ENCODE measurements around the gene BAHCC1. TPM values are rescaled to one million over a fixed set of nuclear protein-coding genes. Genes with fewer than 3 reads are reported as not detected.

BAHCC1 gene
- total RNA-seq, 5 donors from 2014 or later (not counting 1 experiment from before 2014, with no cell fraction given), result 0.23 to 0.82 (median 0.33) TPM

- POLR2A ChIA-PET, result no interaction called here
- no peak for DNase-seq
- peak in 1 of 4 experiments; percentile 18 for ATAC-seq (replicated peaks in 1 of 4)
- H3K27me3 ChIP-seq (replicated peaks in 1 of 2; ENCODE audit: control insufficient read depth in 2 of 2, extremely low read depth in 1 of 2, insufficient read depth in 2 of 2, low read length in 1 of 2), result peaks cover 0 to 90% of the 10 kb centered on the region in 2 experiments
- H3K27ac ChIP-seq (ENCODE audit: low read length), result no peak overlapping the region
- Mint-ChIP-seq H3K27ac (no peak overlapping the region), H3K36me3 (no peaks in the 10 kb centered on the region), H3K4me1 (peaks cover 0 to 6% (median 0%) of the 10 kb centered on the region in 3 donors), H3K4me3 (peak overlapping the region; percentile 13 to 41 (median 37)), H3K9me3 (no peaks in the 10 kb centered on the region), H3K27me3 (peaks cover 27 to 60% of the 10 kb centered on the region in 2 donors)
- no peak overlapping the region for H3K4me3 ChIP-seq (ENCODE audit: control insufficient read depth in 1 of 2, extremely low read depth in 1 of 2, low read length in 1 of 2)
- H3K4me1 ChIP-seq (ENCODE audit: control insufficient read depth in 1 of 2, extremely low read depth in 1 of 2, insufficient read depth in 2 of 2, low read length in 2 of 2), result peaks cover 0 to 33% of the 10 kb centered on the region in 2 experiments
- no peaks in the 10 kb centered on the region for H3K36me3 ChIP-seq (ENCODE audit: control insufficient read depth in 2 of 2, extremely low read depth in 1 of 2, insufficient read depth in 1 of 2, low read length in 1 of 2)
- 50% methylated on average over 14 of the region's 15 CpGs for WGBS (ENCODE audit: insufficient coverage)
- no peaks in the 10 kb centered on the region for H3K9me3 ChIP-seq
- CTCF ChIA-PET, result no interaction called here
Measured at GRCh38 chr17:81386141-81386645, 9.1 kb upstream of the BAHCC1 start.

- Histone ChIP-seq H3K4me1 (ENCODE audit: control insufficient read depth in 1 of 2, extremely low read depth in 1 of 2, insufficient read depth in 2 of 2, low read length in 2 of 2) (peaks cover 0 to 33% of the 10 kb centered on the region in 2 experiments), H3K9me3 (no peaks in the 10 kb centered on the region), H3K27ac (ENCODE audit: low read length) (no peak overlapping the region), H3K36me3 (ENCODE audit: control insufficient read depth in 2 of 2, extremely low read depth in 1 of 2, insufficient read depth in 1 of 2, low read length in 1 of 2) (no peaks in the 10 kb centered on the region), H3K27me3 (replicated peaks in 1 of 2; ENCODE audit: control insufficient read depth in 2 of 2, extremely low read depth in 1 of 2, insufficient read depth in 2 of 2, low read length in 1 of 2) (peaks cover 0 to 90% of the 10 kb centered on the region in 2 experiments), H3K4me3 (ENCODE audit: control insufficient read depth in 1 of 2, extremely low read depth in 1 of 2, low read length in 1 of 2) (peak overlapping the region in 1 of 2 donors; percentile 61)
- peaks cover 0 to 6% (median 0%) of the 10 kb centered on the region in 3 donors for H3K4me1 Mint-ChIP-seq
- peaks cover 28 to 61% of the 10 kb centered on the region in 2 donors for H3K27me3 Mint-ChIP-seq
- peak overlapping the region in 1 of 3 donors; percentile 56 for H3K4me3 Mint-ChIP-seq
- ChIA-PET CTCF (no interaction called here), POLR2A (no interaction called here)
- ATAC-seq (replicated peaks in 1 of 4) (peak; percentile 35 to 66 (median 57)), DNase-seq (no peak)
- no peaks in the 10 kb centered on the region for H3K9me3 Mint-ChIP-seq
- WGBS (ENCODE audit: insufficient coverage), result 3% methylated on average over 55 of the region's 60 CpGs
- H3K27ac Mint-ChIP-seq, result no peak overlapping the region
- H3K36me3 Mint-ChIP-seq, result no peaks in the 10 kb centered on the region
Measured at GRCh38 chr17:81386646-81387099, 8.6 kb upstream of the BAHCC1 start.

GRCh38 chr17:81387100-81388090, 7.9 kb upstream of the BAHCC1 start:
- CTCF ChIA-PET, result no interaction called here
- H3K27me3 Mint-ChIP-seq, result peaks cover 32 to 68% of the 10 kb centered on the region in 2 donors
- Histone ChIP-seq H3K4me1 (ENCODE audit: control insufficient read depth in 1 of 2, extremely low read depth in 1 of 2, insufficient read depth in 2 of 2, low read length in 2 of 2) (peaks cover 0 to 29% of the 10 kb centered on the region in 2 experiments), H3K27me3 (replicated peaks in 1 of 2; ENCODE audit: control insufficient read depth in 2 of 2, extremely low read depth in 1 of 2, insufficient read depth in 2 of 2, low read length in 1 of 2) (peaks cover 0 to 90% of the 10 kb centered on the region in 2 experiments), H3K4me3 (ENCODE audit: control insufficient read depth in 1 of 2, extremely low read depth in 1 of 2, low read length in 1 of 2) (peak overlapping the region; percentile 46 to 61), H3K27ac (ENCODE audit: low read length) (no peak overlapping the region), H3K9me3 (no peaks in the 10 kb centered on the region), H3K36me3 (ENCODE audit: control insufficient read depth in 2 of 2, extremely low read depth in 1 of 2, insufficient read depth in 1 of 2, low read length in 1 of 2) (no peaks in the 10 kb centered on the region)
- no peaks in the 10 kb centered on the region for H3K9me3 Mint-ChIP-seq
- peak in 2 of 35 experiments; percentile 35 to 44 for DNase-seq
- H3K27ac Mint-ChIP-seq, result no peak overlapping the region
- H3K36me3 Mint-ChIP-seq, result no peaks in the 10 kb centered on the region
- POLR2A ChIA-PET, result no interaction called here
- WGBS (ENCODE audit: insufficient coverage), result 15% methylated on average over 77 of the region's 96 CpGs
- ATAC-seq (replicated peaks in 1 of 4), result peak; percentile 26 to 69 (median 38)
- peak overlapping the region; percentile 56 to 71 (median 67) for H3K4me3 Mint-ChIP-seq
- peaks cover 0 to 6% (median 0%) of the 10 kb centered on the region in 3 donors for H3K4me1 Mint-ChIP-seq

GRCh38 chr17:81388091-81388611, 7.1 kb upstream of the BAHCC1 start:
- Mint-ChIP-seq H3K27ac (no peak overlapping the region), H3K4me1 (peaks cover 0 to 8% (median 2%) of the 10 kb centered on the region in 3 donors), H3K27me3 (peaks cover 32 to 72% of the 10 kb centered on the region in 2 donors), H3K4me3 (peak overlapping the region; percentile 31 to 57 (median 56)), H3K36me3 (no peaks in the 10 kb centered on the region), H3K9me3 (no peaks in the 10 kb centered on the region)
- WGBS (ENCODE audit: insufficient coverage), result 87% methylated on average over 13 of the region's 14 CpGs
- CTCF ChIA-PET, result no interaction called here
- H3K4me3 ChIP-seq (ENCODE audit: control insufficient read depth in 1 of 2, extremely low read depth in 1 of 2, low read length in 1 of 2), result no peak overlapping the region
- no peak for DNase-seq
- POLR2A ChIA-PET, result no interaction called here
- peaks cover 0 to 27% of the 10 kb centered on the region in 2 experiments for H3K4me1 ChIP-seq (ENCODE audit: control insufficient read depth in 1 of 2, extremely low read depth in 1 of 2, insufficient read depth in 2 of 2, low read length in 2 of 2)
- no peaks in the 10 kb centered on the region for H3K9me3 ChIP-seq
- peaks cover 0 to 92% of the 10 kb centered on the region in 2 experiments for H3K27me3 ChIP-seq (replicated peaks in 1 of 2; ENCODE audit: control insufficient read depth in 2 of 2, extremely low read depth in 1 of 2, insufficient read depth in 2 of 2, low read length in 1 of 2)
- H3K27ac ChIP-seq (ENCODE audit: low read length), result no peak overlapping the region
- H3K36me3 ChIP-seq (ENCODE audit: control insufficient read depth in 2 of 2, extremely low read depth in 1 of 2, insufficient read depth in 1 of 2, low read length in 1 of 2), result no peaks in the 10 kb centered on the region
- ATAC-seq (replicated peaks in 1 of 4), result no peak

GRCh38 chr17:81388612-81389367, 6.5 kb upstream of the BAHCC1 start:
- no peaks in the 10 kb centered on the region for H3K9me3 ChIP-seq
- H3K4me1 ChIP-seq (ENCODE audit: control insufficient read depth in 1 of 2, extremely low read depth in 1 of 2, insufficient read depth in 2 of 2, low read length in 2 of 2), result peaks cover 0 to 24% of the 10 kb centered on the region in 2 experiments
- no peak overlapping the region for H3K4me3 ChIP-seq (ENCODE audit: control insufficient read depth in 1 of 2, extremely low read depth in 1 of 2, low read length in 1 of 2)
- WGBS (ENCODE audit: insufficient coverage), result 82% methylated on average over 11 of the region's 19 CpGs
- ATAC-seq (replicated peaks in 1 of 4) (no peak), DNase-seq (no peak)
- peaks cover 0 to 89% of the 10 kb centered on the region in 2 experiments for H3K27me3 ChIP-seq (replicated peaks in 1 of 2; ENCODE audit: control insufficient read depth in 2 of 2, extremely low read depth in 1 of 2, insufficient read depth in 2 of 2, low read length in 1 of 2)
- H3K36me3 ChIP-seq (ENCODE audit: control insufficient read depth in 2 of 2, extremely low read depth in 1 of 2, insufficient read depth in 1 of 2, low read length in 1 of 2), result no peaks in the 10 kb centered on the region
- CTCF ChIA-PET, result no interaction called here
- POLR2A ChIA-PET, result no interaction called here
- H3K9me3 Mint-ChIP-seq, result no peaks in the 10 kb centered on the region
- no peak overlapping the region for H3K27ac Mint-ChIP-seq
- peaks cover 32 to 69% of the 10 kb centered on the region in 2 donors for H3K27me3 Mint-ChIP-seq
- no peak overlapping the region for H3K27ac ChIP-seq (ENCODE audit: low read length)
- H3K4me1 Mint-ChIP-seq, result peaks cover 0 to 8% (median 3%) of the 10 kb centered on the region in 3 donors
- H3K4me3 Mint-ChIP-seq, result peak overlapping the region in 2 of 3 donors; percentile 13 to 56
- no peaks in the 10 kb centered on the region for H3K36me3 Mint-ChIP-seq

GRCh38 chr17:81389585-81389984, 5.7 kb upstream of the BAHCC1 start:
- ATAC-seq (replicated peaks in 1 of 4), result no peak

More at GRCh38 chr17:81389585-81389984, 5.7 kb upstream of the BAHCC1 start:
- peaks cover 39 to 73% of the 10 kb centered on the region in 2 donors for H3K27me3 Mint-ChIP-seq
- 81% methylated on average over 7 of the region's 10 CpGs for WGBS (ENCODE audit: insufficient coverage)
- no peak overlapping the region for H3K4me3 ChIP-seq (ENCODE audit: control insufficient read depth in 1 of 2, extremely low read depth in 1 of 2, low read length in 1 of 2)
- H3K36me3 Mint-ChIP-seq, result no peaks in the 10 kb centered on the region
- ChIA-PET POLR2A (no interaction called here), CTCF (no interaction called here)
- no peak overlapping the region for H3K27ac Mint-ChIP-seq
- H3K4me3 Mint-ChIP-seq, result no peak overlapping the region
- peaks cover 3 to 28% of the 10 kb centered on the region in 2 experiments for H3K4me1 ChIP-seq (ENCODE audit: control insufficient read depth in 1 of 2, extremely low read depth in 1 of 2, insufficient read depth in 2 of 2, low read length in 2 of 2)
- no peaks in the 10 kb centered on the region for H3K9me3 ChIP-seq
- H3K9me3 Mint-ChIP-seq, result no peaks in the 10 kb centered on the region
- DNase-seq, result no peak
- peaks cover 4 to 89% of the 10 kb centered on the region in 2 experiments for H3K27me3 ChIP-seq (replicated peaks in 1 of 2; ENCODE audit: control insufficient read depth in 2 of 2, extremely low read depth in 1 of 2, insufficient read depth in 2 of 2, low read length in 1 of 2)
- no peaks in the 10 kb centered on the region for H3K36me3 ChIP-seq (ENCODE audit: control insufficient read depth in 2 of 2, extremely low read depth in 1 of 2, insufficient read depth in 1 of 2, low read length in 1 of 2)
- H3K27ac ChIP-seq (ENCODE audit: low read length), result no peak overlapping the region
- peaks cover 8 to 16% (median 11%) of the 10 kb centered on the region in 3 donors for H3K4me1 Mint-ChIP-seq

Measured in T-cell (primary cell).